Skeletal muscle tissue (tissue), 4 donors: ENCODE data around the gene GPR15. TPM values are rescaled to one million over a fixed set of nuclear protein-coding genes. Genes with fewer than 3 reads are reported as not detected.
"Not testable (repeated sequence)": the region's sequence is repeated elsewhere in the genome, so short reads cannot be mapped to it uniquely, and the experiment has no call there.

ENCODE experiments used
- H3K27ac ChIP-seq: one replicate; pipeline ENCODE4 v1.7.0; 2013; ENCODE audit warnings: mild to moderate bottlenecking, low read depth, low read length, inconsistent platforms
- H3K27me3 ChIP-seq, 3 donors: one replicate each; pipeline ENCODE4 v1.7.0; 2013; ENCODE audit warnings: low read length in 3 of 3; ENCODE audit not compliant: control insufficient read depth in 3 of 3, insufficient read depth in 3 of 3
- H3K36me3 ChIP-seq, 3 donors: one replicate each; pipeline ENCODE4 v1.7.0; 2013; ENCODE audit warnings: low read length in 3 of 3; ENCODE audit not compliant: control insufficient read depth in 3 of 3, insufficient read depth in 3 of 3
- H3K4me1 ChIP-seq, 3 donors: one replicate each; pipeline ENCODE4 v1.7.0; 2013; ENCODE audit warnings: low read length in 3 of 3, mild to moderate bottlenecking in 3 of 3; ENCODE audit not compliant: control insufficient read depth in 3 of 3, insufficient read depth in 3 of 3
- H3K4me3 ChIP-seq, 3 donors: one replicate each; pipeline ENCODE4 v1.7.0; 2013; ENCODE audit warnings: low read length in 3 of 3
- H3K9ac ChIP-seq, 3 donors: one replicate each; pipeline ENCODE4 v1.7.0; 2013; ENCODE audit warnings: low read length in 3 of 3, mild to moderate bottlenecking in 3 of 3, moderate library complexity in 2 of 3, low read depth in 1 of 3
- H3K9me3 ChIP-seq, 3 donors: one replicate each; pipeline ENCODE4 v1.7.0; 2013; ENCODE audit warnings: low read length in 3 of 3; ENCODE audit not compliant: control insufficient read depth in 3 of 3
- total RNA-seq: library from RNA; depleted of rRNA; stranded (reverse); fragments of >200 nt; gene quantifications from one replicate; pipeline ENCODE4 v1.2.3, GENCODE V29; 2014
- donor health status: Osteomylitis.

GPR15 gene
- total RNA-seq, 1 donor from 2014 or later, result not detected

DNA sequence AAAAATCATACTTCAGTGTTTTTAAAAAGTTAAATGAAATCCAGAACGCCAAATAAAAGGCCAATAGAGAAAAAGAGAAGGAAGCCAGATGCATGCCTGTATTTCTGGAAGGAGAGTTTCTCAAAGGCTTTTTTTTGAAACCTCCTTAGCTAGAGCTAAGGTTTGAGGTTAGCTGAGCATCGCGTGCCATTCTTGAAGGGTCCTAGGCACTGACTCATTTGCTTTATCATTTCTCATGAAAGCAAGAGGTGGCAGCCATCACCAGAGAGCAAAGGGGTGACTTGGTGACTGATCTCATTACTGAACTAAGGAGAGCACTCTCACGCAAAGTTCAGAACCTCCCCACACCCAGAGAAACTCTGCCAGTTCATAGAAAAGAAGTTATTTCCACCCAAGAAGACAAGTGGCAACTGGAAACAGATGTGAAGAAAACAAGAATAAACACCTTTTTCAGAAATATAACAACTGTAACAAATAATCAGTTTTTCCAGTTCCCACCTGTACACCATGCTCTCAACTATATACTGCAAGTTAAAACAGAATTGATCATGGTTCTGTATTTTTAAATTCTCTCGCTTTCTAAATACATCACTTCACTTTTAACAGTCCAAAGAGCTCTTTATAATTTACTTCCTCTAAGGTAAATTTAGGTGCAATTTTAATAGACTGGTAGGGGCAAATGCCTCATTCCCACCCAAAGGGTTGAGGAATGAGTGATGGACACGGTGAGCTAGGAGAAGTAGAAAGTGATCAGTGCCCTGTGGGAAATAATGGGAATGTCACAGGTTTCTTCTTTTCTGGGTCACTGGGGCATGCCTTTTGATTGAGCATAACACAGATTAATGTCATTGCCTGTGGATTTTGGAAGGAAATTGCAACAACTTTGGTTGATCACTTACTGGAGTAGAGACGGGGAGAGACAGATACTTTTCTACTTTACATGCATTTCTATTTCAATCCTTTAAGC, 24.7 kb downstream of the GPR15 start:
- Histone ChIP-seq H3K4me3 (no peak overlapping the region), H3K9me3 (no peaks in the 10 kb centered on the region), H3K9ac (no peak overlapping the region), H3K27me3 (peaks cover 0 to 2% (median 0%) of the 10 kb centered on the region in 3 donors), H3K36me3 (no peaks in the 10 kb centered on the region), H3K27ac (no peak overlapping the region), H3K4me1 (no peaks in the 10 kb centered on the region)

- no peaks in the 10 kb centered on the region for H3K36me3 ChIP-seq
- H3K9ac ChIP-seq, result no peak overlapping the region
- no peak overlapping the region for H3K27ac ChIP-seq
- H3K4me1 ChIP-seq, result no peaks in the 10 kb centered on the region
- peaks cover 0 to 2% (median 0%) of the 10 kb centered on the region in 3 donors for H3K27me3 ChIP-seq
- no peak overlapping the region for H3K4me3 ChIP-seq
- no peaks in the 10 kb centered on the region for H3K9me3 ChIP-seq
Measured at GRCh38 chr3:98557324-98558010, 25.7 kb downstream of the GPR15 start.

DNA sequence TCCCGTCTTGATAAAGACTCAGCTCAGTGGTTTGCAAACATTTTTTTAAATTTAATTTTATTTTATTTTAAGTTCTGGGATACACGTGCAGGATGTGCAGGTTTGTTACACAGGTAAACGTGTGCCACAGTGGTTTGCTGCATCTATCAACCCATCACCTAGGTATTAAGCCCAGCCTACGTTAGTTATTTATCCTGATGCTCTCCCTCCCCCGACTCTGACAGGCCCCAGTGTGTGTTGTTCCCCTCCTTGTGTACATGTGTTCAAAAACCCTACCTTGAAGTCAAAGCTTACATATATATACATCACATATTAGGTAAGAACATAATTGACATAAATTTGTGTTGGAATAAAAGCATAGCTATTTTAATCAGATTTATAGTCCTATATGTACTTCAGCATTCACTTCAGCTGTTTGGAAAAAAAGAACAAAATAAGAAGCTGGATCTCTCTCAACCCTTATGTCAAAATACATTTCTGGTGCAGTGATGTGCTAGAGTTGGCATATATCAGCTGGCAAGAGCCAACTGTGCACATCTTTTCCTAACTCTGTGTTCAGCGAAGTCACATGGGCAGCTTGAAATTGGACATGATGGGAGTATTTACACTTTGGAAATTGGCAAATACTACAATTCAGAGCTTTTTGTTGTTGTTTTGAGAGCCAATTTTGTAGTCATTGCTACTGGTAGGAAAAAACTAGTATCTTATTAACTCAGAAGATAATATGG, 26.5 kb downstream of the GPR15 start:
- Histone ChIP-seq H3K27ac (no peak overlapping the region), H3K36me3 (no peaks in the 10 kb centered on the region), H3K4me3 (no peak overlapping the region), H3K9me3 (no peaks in the 10 kb centered on the region), H3K4me1 (no peaks in the 10 kb centered on the region), H3K9ac (no peak overlapping the region), H3K27me3 (peaks cover 0 to 2% (median 0%) of the 10 kb centered on the region in 3 donors)

DNA sequence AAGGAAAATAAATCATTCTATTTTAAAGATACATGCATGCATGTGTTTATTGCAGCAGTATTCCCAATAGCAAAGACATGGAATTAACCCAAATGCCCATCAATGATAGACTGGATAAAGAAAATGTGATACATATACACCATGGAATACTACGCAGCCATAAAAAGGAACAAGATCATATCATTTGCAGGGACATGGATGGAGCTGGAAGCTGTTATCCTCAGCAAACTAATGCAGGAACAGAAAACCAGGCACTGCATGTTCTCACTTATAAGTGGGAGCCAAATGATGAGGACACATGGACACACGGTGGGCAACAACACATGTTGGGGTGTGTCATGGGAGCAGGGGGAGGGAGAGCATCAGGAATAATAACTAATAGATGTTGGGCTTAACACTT, 28.0 kb downstream of the GPR15 start:
- H3K4me1 ChIP-seq, H3K27ac ChIP-seq, H3K36me3 ChIP-seq, H3K9ac ChIP-seq, H3K4me3 ChIP-seq, H3K9me3 ChIP-seq, H3K27me3 ChIP-seq: not testable (repeated sequence)

- Histone ChIP-seq H3K27ac (no peak overlapping the region), H3K9me3 (no peaks in the 10 kb centered on the region), H3K36me3 (no peaks in the 10 kb centered on the region), H3K4me3 (no peak overlapping the region), H3K9ac (no peak overlapping the region), H3K4me1 (no peaks in the 10 kb centered on the region), H3K27me3 (peaks cover 0 to 2% (median 0%) of the 10 kb centered on the region in 3 donors)
Measured at GRCh38 chr3:98560911-98561310, 29.1 kb downstream of the GPR15 start.

GRCh38 chr3:98561727-98562521, 30.1 kb downstream of the GPR15 start:
- Histone ChIP-seq H3K36me3 (no peaks in the 10 kb centered on the region), H3K27ac (no peak overlapping the region), H3K9ac (no peak overlapping the region), H3K4me1 (no peaks in the 10 kb centered on the region), H3K27me3 (no peaks in the 10 kb centered on the region), H3K4me3 (no peak overlapping the region), H3K9me3 (no peaks in the 10 kb centered on the region)

GRCh38 chr3:98563661-98564281, 32.0 kb downstream of the GPR15 start:
- H3K27ac ChIP-seq, result no peak overlapping the region
- H3K4me1 ChIP-seq, result no peaks in the 10 kb centered on the region
- no peak overlapping the region for H3K4me3 ChIP-seq
- no peaks in the 10 kb centered on the region for H3K36me3 ChIP-seq
- no peaks in the 10 kb centered on the region for H3K9me3 ChIP-seq
- H3K27me3 ChIP-seq, result no peaks in the 10 kb centered on the region
- no peak overlapping the region for H3K9ac ChIP-seq

GRCh38 chr3:98564282-98565005, 32.7 kb downstream of the GPR15 start:
- H3K4me1 ChIP-seq, result no peaks in the 10 kb centered on the region
- no peaks in the 10 kb centered on the region for H3K9me3 ChIP-seq
- H3K4me3 ChIP-seq, result no peak overlapping the region
- no peaks in the 10 kb centered on the region for H3K27me3 ChIP-seq
- no peak overlapping the region for H3K9ac ChIP-seq
- no peaks in the 10 kb centered on the region for H3K36me3 ChIP-seq
- no peak overlapping the region for H3K27ac ChIP-seq

GRCh38 chr3:98565237-98565643, 33.5 kb downstream of the GPR15 start:
- no peaks in the 10 kb centered on the region for H3K4me1 ChIP-seq
- H3K9me3 ChIP-seq, result no peaks in the 10 kb centered on the region
- H3K36me3 ChIP-seq, result no peaks in the 10 kb centered on the region
- H3K27ac ChIP-seq, result no peak overlapping the region
- H3K27me3 ChIP-seq, result no peaks in the 10 kb centered on the region
- no peak overlapping the region for H3K9ac ChIP-seq
- no peak overlapping the region for H3K4me3 ChIP-seq
